GM19035 (cell line): ENCODE data around the gene GDPD3.

Experiments used
- ATAC-seq: cut with Tn5 transposase; IDR thresholded peaks from one replicate; pipeline ENCODE4 v1.9.1; 2021; ENCODE audit not compliant: unreplicated experiment

Gene GDPD3

GRCh38 chr16:30060836-30061554 lies 52.3 kb downstream of the GDPD3 start:
- no peak for ATAC-seq

DNA sequence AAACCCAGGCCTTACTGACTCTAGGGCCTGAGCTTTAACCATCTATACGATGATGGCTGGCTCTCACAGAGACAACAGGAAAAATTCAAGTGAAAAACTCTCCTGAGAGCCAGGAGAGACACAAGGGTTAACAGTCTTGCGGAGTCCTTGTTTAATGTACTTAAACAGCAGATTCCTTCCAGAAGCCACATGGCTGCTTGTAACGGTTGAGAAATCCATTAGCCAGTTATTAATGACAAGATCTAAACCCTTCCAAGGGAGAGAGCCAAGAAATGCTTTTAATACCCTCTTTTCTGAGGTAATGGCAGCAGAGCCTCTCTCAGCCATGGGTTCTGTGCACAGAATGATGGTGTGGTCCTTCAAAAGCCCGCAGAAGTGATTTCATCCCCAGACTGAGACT lies 53.0 kb downstream of the GDPD3 start:
- ATAC-seq: no peak

GRCh38 chr16:30054959-30055553 lies 58.3 kb downstream of the GDPD3 start:
- no peak for ATAC-seq
